Smooth muscle cell (in vitro differentiated cells): Measurements from ENCODE around the gene RAB38. TPM values are rescaled to one million over a fixed set of nuclear protein-coding genes. Genes with fewer than 3 reads are reported as not detected.

ENCODE experiments used
- DNase-seq: peaks from one replicate; lab custom pipeline; 2025; ENCODE audit not compliant: unreplicated experiment; lab: John Stamatoyannopoulos, UW
- H2AFZ ChIP-seq: fragments of 200-600 bp; sonication (generic); 2 replicates; pipeline ENCODE4 v1.6.0; 2016; ENCODE audit warnings: antibody characterized with exemption, low read depth, mild to moderate bottlenecking
- H3F3A ChIP-seq: fragments of 200-600 bp; sonication (generic); 2 replicates; pipeline ENCODE4 v1.6.0; 2017; ENCODE audit warnings: antibody characterized with exemption, low read depth
- H3K27ac ChIP-seq: fragments of 200-600 bp; sonication (generic); 2 replicates; pipeline ENCODE4 v1.5.1; 2016; ENCODE audit warnings: low read depth, mild to moderate bottlenecking
- H3K27me3 ChIP-seq: fragments of 200-600 bp; sonication (generic); 2 replicates; pipeline ENCODE4 v1.6.1; 2016; ENCODE audit warnings: low read depth, mild to moderate bottlenecking
- H3K36me3 ChIP-seq: fragments of 200-600 bp; sonication (generic); 2 replicates; pipeline ENCODE4 v1.5.1; 2016; ENCODE audit warnings: low read depth
- H3K4me1 ChIP-seq: fragments of 200-600 bp; sonication (generic); 2 replicates; pipeline ENCODE4 v1.5.1; 2016; ENCODE audit warnings: low read depth
- H3K4me2 ChIP-seq: fragments of 200-600 bp; sonication (generic); 2 replicates; pipeline ENCODE4 v1.6.0; 2016; ENCODE audit warnings: mild to moderate bottlenecking
- H3K4me3 ChIP-seq: fragments of 200-600 bp; sonication (generic); 2 replicates; pipeline ENCODE4 v1.5.1; 2016; ENCODE audit warnings: mild to moderate bottlenecking
- H3K79me2 ChIP-seq: fragments of 200-600 bp; sonication (generic); 2 replicates; pipeline ENCODE4 v1.6.0; 2016; ENCODE audit warnings: low read depth, mild to moderate bottlenecking
- H3K9ac ChIP-seq: fragments of 200-600 bp; sonication (generic); 2 replicates; pipeline ENCODE4 v1.6.0; 2016; ENCODE audit warnings: low read depth
- H3K9me3 ChIP-seq: fragments of 200-600 bp; sonication (generic); replicated peaks from 2 replicates; pipeline ENCODE4 v1.5.1; 2016; ENCODE audit warnings: low read depth
- H4K20me1 ChIP-seq: fragments of 200-600 bp; sonication (generic); 2 replicates; pipeline ENCODE4 v1.6.0; 2016; ENCODE audit warnings: low read depth
- WGBS: methylation state at CpG from one replicate; pipeline ENCODE4 v1.1.7; 2016; ENCODE audit warnings: low lambda C conversion rate; 5-methylcytosine and 5-hydroxymethylcytosine counted together
- polyA plus RNA-seq: library from polyadenylated mRNA; unstranded; fragments of >200 nt; fragmentation: Nextera tagmentation; extraction: Ambion mirVana; gene quantifications from 2 replicates; pipeline ENCODE4 v1.2.1, GENCODE V29; 2016
- total RNA-seq: library from RNA; depleted of rRNA; stranded (reverse); fragments of >200 nt; gene quantifications from 2 replicates; pipeline ENCODE4 v1.2.3, GENCODE V29; 2014
- TF ChIP-seq, protein P1 (sequence below): fragments of 200-600 bp; sonication (generic); IDR thresholded peaks from 2 replicates; pipeline ENCODE4 v1.5.1; 2017; ENCODE audit warnings: borderline replicate concordance, mild to moderate bottlenecking, antibody characterized with exemption; ENCODE audit not compliant: insufficient read depth, poor library complexity, severe bottlenecking

The RAB38 gene
- total and polyA plus RNA-seq, 2 experiments from 2014 or later: 1.9 to 8.4 TPM

GRCh38 chr11:88193278-88193677 lies 18.0 kb upstream of the RAB38 start:
- H3K9ac ChIP-seq: no peak overlapping the region
- no peaks in the 10 kb centered on the region for H3K79me2 ChIP-seq
- no peaks in the 10 kb centered on the region for H4K20me1 ChIP-seq
- no peaks in the 10 kb centered on the region for H3K36me3 ChIP-seq
- no peak overlapping the region for H3K4me3 ChIP-seq
- H3F3A ChIP-seq: peaks cover 7% of the 10 kb centered on the region
- no peaks in the 10 kb centered on the region for H3K9me3 ChIP-seq
- H2AFZ ChIP-seq: no peak overlapping the region
- H3K4me1 ChIP-seq: no peaks in the 10 kb centered on the region
- DNase-seq: no peak
- TF ChIP-seq, protein P1, sequence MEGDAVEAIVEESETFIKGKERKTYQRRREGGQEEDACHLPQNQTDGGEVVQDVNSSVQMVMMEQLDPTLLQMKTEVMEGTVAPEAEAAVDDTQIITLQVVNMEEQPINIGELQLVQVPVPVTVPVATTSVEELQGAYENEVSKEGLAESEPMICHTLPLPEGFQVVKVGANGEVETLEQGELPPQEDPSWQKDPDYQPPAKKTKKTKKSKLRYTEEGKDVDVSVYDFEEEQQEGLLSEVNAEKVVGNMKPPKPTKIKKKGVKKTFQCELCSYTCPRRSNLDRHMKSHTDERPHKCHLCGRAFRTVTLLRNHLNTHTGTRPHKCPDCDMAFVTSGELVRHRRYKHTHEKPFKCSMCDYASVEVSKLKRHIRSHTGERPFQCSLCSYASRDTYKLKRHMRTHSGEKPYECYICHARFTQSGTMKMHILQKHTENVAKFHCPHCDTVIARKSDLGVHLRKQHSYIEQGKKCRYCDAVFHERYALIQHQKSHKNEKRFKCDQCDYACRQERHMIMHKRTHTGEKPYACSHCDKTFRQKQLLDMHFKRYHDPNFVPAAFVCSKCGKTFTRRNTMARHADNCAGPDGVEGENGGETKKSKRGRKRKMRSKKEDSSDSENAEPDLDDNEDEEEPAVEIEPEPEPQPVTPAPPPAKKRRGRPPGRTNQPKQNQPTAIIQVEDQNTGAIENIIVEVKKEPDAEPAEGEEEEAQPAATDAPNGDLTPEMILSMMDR: no peak
- no peak overlapping the region for H3K4me2 ChIP-seq
- no peak overlapping the region for H3K27ac ChIP-seq
- no peaks in the 10 kb centered on the region for H3K27me3 ChIP-seq

GRCh38 chr11:88188932-88189253 lies 13.7 kb upstream of the RAB38 start:
- Histone ChIP-seq H3K36me3 (no peaks in the 10 kb centered on the region), H3K27me3 (no peaks in the 10 kb centered on the region), H3F3A (peaks cover 8% of the 10 kb centered on the region), H3K4me3 (no peak overlapping the region), H3K4me2 (peak overlapping the region; percentile 64), H3K27ac (no peak overlapping the region), H3K79me2 (no peaks in the 10 kb centered on the region), H3K9ac (no peak overlapping the region), H3K9me3 (no peaks in the 10 kb centered on the region), H2AFZ (peak overlapping the region; percentile 28), H3K4me1 (no peaks in the 10 kb centered on the region), H4K20me1 (no peaks in the 10 kb centered on the region)
- TF ChIP-seq, protein P1: no peak
- no peak for DNase-seq
- 5% methylated on average over 2 of the region's 2 CpGs for WGBS

DNA sequence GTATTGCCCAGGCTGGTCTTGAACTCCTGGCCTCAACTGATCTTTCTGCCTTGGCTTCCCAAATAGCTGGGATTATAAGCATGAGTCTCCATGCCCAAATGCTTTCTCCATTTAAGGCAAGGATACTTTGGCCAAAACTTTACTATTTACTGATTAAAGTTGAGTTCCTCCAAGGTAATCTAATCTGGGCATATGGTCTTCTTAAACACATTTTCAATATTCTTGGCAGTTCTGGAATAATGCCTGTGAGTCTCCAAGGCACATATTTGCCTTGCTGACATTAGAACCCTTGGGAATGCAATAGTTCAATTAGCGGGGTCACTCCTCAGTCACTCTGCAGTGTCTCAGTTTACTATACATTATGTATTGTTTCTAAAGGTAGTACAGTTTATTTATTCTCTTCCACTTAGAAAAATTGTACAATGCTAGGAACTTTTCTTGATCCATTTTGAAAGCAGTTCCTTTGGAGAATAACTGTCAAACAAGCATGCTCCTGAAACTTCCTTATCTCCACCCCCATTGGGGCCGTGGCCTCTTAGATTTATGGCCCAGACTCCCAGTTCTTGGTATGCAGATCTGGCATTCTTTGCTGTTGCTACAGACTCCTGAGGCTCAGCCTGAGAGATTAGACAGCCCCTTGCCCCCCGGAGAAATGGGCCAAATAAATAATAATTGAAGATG lies 13.1 kb upstream of the RAB38 start:
- Histone ChIP-seq H3K9ac (no peak overlapping the region), H3K4me2 (peak overlapping the region; percentile 64), H3K36me3 (no peaks in the 10 kb centered on the region), H3K27me3 (no peaks in the 10 kb centered on the region), H2AFZ (peak overlapping the region; percentile 28), H4K20me1 (no peaks in the 10 kb centered on the region), H3K9me3 (no peaks in the 10 kb centered on the region), H3K79me2 (no peaks in the 10 kb centered on the region), H3K27ac (no peak overlapping the region), H3K4me1 (no peaks in the 10 kb centered on the region), H3F3A (peaks cover 8% of the 10 kb centered on the region), H3K4me3 (no peak overlapping the region)
- no peak for DNase-seq
- 29% methylated on average over 3 of the region's 3 CpGs for WGBS
- TF ChIP-seq, protein P1: no peak

DNA sequence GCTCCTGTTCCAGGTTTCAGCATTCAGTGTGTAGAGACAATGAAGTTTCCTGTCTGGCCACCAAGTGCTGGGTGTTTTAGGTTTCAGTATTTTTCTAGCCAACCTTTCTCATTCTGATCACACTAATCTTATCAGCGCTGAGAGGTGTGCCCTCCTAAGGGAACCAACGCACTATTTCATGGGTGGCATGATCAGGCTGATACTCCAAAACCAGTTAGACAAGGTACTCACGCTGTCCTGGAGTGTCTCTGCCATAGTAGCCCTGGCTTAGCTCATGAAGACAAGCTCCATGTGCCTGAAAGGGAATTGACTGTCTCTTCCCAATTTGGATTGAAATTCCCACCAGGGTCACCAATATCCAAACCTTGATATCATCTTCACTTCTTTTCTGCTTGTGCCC lies 8.0 kb upstream of the RAB38 start:
- no peaks in the 10 kb centered on the region for H3K4me1 ChIP-seq
- WGBS: 71% methylated on average over 3 of the region's 3 CpGs
- TF ChIP-seq, protein P1: no peak
- H3K9ac ChIP-seq: no peak overlapping the region
- peaks cover under 1% of the 10 kb centered on the region for H3F3A ChIP-seq
- H3K27ac ChIP-seq: no peak overlapping the region
- no peaks in the 10 kb centered on the region for H4K20me1 ChIP-seq
- no peak overlapping the region for H2AFZ ChIP-seq
- H3K4me3 ChIP-seq: no peak overlapping the region
- H3K79me2 ChIP-seq: no peaks in the 10 kb centered on the region
- no peaks in the 10 kb centered on the region for H3K9me3 ChIP-seq
- H3K27me3 ChIP-seq: no peaks in the 10 kb centered on the region
- no peak overlapping the region for H3K4me2 ChIP-seq
- no peak for DNase-seq
- no peaks in the 10 kb centered on the region for H3K36me3 ChIP-seq
